GM18502 (cell line): ENCODE data around the gene BRSK2.

Experiments
- ATAC-seq: cut with Tn5 transposase; IDR thresholded peaks from one replicate; pipeline ENCODE4 v1.9.1; 2021; ENCODE audit warnings: mild to moderate bottlenecking; ENCODE audit not compliant: unreplicated experiment, poor library complexity

BRSK2 gene

DNA sequence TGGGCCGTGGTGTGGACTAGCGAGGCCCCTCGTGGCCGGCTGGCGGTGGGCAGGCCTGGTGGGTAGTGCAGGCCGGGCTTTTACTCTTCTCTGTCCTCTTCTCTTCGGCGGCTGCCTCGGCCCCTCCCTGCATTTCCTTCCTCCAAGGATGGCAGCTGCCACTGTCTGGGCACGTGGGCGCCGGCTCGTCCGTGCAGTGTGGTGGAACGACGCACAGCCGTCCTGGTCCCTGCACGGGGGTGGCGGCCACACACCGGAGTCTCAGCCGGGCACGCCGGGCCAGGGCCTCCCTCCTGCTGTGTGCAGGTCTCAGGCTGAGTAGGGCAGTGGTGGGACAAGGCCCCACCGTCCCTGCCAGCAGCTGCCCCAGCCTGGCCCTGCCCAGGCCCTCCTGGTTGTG is 59.1 kb downstream of the BRSK2 start:
- no peak for ATAC-seq

DNA sequence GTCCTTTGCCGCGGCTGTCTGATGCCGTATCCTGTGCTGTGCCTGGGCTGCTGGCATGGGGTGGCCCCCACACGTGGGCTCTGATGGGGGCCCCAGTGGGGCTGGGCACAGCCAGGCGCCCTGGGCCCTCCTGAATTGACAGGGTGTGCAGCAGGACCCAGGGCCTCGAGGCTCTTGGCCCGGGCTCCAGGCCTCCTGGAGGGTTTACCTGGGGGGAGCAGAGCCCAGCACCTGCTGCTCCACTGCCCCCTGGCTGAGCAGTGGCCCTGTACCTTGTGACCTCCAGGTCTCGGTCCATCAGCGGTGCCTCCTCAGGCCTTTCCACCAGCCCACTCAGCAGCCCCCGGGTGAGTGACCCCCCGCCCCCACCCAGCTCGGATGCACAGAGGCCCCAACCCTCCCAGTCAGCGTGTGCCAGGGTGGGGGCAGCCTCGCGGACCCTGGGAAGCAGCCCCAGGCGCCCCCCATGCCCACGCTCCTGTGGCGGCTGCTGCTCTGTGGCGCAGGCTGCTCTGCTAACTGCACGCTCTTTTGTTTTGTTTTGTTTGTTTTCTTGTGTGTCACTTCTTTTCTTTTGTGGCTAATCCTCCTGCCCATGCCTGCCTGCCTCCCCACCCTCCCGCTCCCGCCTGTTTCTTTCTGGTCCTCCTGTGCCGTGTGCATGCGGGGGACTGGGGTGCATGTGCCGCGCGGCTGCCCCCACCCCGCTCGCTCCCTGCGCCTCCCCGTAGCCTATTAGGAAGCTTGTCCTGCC is 59.9 kb downstream of the BRSK2 start:
- ATAC-seq: no peak

DNA sequence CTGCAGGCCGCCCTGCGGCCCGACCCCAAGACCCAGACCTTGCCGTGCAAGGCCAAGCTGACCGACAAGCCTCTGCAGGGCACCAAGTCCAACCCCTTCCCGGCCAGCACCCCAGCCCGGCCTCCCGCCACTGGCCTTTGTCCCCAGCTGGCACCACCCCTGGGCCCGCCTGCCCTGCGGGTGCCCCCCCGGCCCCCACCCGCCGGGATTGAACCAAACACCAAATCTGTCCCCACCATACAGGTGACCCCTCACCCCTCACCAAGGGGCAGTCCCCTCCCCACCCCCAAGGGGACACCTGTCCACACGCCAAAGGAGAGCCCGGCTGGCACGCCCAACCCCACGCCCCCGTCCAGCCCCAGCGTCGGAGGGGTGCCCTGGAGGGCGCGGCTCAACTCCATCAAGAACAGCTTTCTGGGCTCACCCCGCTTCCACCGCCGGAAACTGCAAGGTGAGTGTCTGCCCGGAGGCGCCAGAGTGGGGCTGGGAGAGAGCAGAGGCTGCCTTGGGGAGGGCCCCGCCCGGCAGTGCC is 60.7 kb downstream of the BRSK2 start:
- no peak for ATAC-seq

DNA sequence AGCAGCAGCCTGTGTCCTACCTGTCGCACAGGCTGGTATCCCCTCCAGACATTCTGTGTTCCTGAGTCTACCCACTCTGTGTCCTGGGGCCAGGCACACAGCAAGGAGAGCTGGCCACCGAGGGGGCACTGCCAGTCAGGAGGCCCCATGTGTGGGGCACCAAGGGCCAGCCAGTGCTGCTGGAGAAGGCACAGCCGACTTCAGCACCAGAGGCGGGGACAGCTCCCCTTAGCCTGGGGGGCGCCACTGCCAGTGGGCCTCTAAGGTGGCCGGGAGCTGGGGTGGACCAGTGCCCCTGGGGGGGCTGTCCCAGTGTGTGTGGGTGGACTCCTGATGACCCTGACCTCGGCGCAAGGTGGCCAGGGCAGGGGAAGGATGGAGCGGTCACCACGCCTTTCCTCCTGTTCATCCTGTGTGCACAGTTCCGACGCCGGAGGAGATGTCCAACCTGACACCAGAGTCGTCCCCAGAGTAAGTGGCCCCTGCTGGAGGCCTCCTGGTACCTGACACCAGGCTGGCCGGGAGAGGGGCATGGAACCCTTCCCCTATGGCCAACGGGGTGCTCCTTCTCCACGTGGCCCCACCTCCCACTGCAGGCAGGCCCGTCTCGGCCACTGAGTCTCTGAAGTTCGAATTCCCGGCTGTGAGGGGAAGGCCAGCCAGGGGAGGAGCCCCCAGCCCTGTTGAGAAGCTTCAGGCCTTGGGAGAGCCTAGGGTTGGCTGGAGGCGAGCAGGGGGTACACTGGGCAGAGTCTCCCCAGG is 61.4 kb downstream of the BRSK2 start:
- no peak for ATAC-seq

DNA sequence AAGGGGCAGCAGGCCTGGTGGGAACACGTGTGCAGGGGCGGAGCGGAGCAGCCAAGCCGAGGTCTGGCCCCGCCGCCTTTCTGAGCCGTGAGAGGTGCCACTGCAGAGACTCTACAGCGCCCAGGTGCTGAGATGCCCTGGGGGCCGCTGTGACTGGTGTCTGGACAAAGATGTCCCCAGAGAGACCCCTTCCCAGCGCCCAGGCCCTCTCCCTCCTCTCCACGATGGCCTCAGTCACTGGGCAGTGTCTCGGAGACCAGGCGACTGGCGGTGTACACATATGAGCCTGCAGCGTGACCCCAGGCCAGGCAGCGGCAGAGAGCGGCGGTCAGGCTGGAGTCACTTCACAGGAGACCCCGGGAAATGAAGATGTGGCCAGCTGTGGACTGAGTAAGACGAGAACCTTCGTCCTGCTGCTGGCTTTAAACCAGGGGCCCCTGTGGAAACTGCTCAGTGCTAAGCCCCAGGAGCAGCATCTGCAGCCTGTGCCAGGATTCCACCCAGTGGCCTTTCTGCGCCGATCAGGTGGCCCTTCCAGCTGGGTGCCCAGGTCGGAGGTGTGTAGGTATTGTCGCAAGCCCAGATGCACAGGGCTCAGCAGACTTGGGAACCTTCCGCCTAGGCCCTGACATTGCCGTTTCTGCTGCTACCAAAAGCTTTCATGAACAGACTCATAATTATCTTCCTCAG is 62.2 kb downstream of the BRSK2 start:
- no peak for ATAC-seq

DNA sequence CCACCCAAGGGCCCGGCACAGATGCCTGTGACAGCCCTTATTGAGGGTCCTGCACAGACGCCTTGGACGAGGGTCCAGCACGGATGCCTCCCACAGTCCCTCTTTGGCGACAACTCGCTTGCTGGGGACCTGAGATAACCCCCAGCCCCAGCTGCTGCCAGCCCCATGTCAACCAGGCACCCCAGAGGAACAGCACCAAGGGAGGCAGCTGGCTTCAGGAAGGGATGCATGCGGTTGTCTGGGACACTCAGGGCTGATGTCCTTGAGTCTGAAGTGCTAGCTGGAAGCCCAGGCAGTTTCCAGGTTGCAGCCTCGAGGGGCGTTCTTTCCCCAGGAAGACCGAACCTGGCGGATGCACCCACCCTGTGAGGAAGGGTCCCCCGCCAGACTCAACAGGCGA is 63.0 kb downstream of the BRSK2 start:
- no peak for ATAC-seq

DNA sequence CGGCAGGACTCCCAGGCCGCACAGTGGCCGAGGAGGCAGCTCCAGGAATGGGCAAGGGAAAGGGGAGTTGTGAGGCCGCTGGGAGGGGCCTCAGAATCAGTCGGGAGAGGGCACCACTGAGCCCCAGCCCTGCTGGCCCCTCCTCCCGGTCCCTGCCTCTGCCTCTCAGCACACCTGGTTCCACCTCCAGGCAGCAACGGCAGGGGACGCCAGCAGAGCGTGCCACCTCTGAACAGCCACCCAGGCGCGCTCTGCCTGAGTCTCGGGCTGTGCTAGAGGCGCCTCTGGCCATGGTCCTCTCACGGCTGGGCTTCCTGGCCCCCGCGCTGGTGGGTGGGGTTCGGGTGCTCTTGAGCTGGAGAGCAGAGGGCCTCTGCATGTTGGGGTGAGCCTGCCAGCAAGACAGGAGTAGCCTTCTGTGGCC is 63.9 kb downstream of the BRSK2 start:
- no peak for ATAC-seq

DNA sequence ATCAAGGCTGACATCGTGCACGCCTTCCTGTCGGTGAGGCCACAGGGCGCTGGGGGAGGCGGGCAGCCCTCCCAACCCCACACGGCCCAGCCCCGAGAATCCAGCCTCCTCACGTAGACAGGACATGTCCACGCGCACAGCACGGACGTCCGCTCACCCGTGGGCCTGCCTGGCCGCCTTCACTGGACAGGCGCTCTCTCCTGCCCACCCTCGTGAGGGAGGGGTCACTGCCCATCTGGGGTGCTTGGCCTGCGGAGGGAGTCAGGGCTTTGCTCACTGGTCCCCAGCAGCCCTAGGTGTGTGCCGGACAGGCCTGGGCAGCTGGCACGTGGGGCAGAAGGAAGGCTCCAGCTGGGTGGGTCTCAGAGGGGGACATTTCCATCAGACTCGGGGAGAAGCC is 64.8 kb downstream of the BRSK2 start:
- no peak for ATAC-seq

DNA sequence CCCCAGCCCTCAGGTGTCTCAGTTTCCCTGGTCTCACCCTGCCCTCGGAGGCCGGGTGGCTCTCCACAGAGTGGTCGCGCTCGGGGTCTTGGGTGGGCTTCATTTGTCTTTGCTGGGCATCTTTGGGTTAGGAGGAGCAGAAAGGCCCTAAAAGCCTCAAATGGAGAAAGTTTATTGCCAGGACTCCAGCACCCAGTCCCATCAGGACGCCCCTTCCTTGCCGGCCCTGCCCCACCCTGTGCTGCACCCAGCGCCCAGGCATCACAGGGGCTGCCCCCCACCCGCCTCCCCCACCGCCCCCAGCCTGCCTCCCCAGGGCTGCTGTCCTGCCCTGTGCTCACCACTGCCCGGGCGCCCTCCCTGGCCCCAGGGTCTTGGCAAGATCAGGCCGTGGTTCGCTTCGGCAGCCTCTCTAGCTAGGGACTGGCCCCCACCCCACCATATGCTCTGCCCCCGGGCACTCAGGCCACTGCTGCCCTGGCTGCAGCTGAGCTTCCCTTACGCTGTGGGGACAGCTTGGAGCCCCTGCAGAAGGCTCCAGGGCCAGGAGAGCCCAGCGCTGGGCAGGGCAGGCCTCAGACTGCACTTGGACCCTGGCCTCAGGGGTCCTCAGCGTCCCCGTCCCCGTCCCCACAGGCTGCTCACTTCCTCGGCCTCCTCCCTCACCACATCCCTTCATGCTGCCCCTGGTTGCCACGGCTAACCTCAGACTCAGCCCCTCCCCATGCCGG is 65.5 kb downstream of the BRSK2 start:
- ATAC-seq: no peak

DNA sequence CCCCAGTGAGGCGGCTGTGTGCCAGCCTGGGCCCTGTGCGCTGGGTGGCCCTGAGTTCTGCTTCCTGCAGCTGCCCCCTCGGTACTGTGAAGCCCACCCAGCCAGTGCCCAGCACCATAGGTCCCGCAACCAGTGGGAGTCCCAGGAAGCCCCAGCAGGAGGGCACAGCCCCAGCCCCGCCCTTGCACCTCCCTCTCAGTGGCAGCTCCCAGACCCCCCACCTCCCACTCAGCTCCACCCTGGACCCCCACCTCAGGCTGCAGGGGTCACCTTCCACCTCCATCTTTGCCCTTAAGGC is 66.0 kb downstream of the BRSK2 start:
- ATAC-seq: no peak

DNA sequence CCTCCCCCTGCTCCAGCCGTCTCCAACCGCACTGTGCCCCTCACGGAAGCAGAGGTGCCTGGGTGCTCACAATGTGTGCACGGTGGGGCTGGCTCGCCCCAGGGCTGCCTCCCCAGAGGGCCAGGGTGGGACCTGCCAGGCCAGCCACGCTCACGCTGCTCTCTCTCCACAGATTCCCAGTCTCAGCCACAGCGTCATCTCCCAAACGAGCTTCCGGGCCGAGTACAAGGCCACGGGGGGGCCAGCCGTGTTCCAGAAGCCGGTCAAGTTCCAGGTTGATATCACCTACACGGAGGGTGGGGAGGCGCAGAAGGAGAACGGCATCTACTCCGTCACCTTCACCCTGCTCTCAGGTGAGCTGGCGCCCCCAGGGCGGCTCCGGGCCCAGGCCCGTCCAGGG is 66.4 kb downstream of the BRSK2 start:
- no peak for ATAC-seq

DNA sequence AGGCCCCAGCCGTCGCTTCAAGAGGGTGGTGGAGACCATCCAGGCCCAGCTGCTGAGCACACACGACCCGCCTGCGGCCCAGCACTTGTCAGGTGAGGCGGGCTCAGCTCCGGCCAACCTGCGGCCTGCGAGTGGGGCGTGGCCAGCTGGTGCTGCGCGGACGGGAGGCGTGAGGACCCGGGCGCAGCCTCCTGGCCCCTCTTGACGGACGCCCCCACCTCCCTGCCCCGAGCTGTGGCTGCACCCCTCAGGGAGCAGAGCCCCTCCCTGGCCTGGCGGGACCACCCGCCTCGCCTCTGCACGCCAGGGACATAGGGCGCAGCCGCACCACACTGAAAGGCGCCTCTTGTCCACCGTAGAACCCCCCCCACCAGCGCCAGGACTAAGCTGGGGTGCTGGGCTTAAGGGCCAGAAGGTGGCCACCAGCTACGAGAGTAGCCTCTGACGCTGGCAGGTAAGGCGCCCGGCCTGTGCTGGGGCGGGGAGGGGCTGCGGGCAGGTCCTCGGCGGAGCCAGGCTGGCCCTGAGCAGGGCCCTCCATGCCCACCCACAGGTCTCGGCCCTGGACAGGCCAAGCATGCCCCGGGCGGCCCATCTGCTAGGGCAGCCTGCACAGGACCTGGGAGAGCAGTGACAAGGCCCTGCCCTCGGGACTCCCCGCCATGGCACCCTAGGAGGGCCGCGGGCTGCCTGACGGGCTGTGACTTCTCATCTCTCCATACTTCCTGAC is 67.0 kb downstream of the BRSK2 start:
- ATAC-seq: no peak

DNA sequence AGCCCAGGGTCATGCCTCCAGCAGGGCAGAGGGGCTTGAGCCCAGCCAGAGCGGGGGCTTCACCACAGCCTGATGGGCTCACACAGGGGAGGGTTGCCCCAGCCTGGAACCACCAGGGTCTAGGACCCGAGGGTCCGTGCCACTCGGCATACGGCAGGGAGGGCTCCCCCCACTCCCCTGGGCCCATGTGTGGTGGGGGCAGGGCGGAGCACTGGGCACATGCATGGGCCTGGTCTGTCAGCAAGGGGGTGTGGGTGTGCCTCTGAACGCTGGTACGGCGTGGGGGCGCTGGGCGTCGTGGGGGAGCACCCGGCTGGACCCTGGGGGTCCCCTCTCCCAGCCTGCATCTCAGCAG is 67.6 kb downstream of the BRSK2 start:
- ATAC-seq: no peak

DNA sequence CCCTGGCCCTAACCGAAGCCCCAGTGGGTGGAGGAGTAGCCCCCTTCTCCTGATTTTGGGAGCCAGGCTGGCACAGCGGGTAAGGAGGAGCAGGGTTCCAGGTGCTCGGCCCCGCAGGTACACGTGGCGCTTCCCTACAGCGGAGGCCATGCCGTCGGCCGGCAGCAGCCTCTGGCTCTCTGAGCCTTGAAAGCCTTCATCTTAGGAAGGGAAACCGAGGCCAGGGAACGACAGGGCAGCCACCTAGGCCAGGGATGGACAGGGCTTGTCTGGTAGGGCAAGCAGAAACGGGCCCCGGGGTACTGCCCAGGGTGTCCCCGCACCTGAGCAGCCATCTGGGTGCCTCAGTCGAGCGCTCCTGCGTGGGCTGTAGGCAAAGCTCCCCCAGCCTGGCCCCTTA is 68.1 kb downstream of the BRSK2 start:
- ATAC-seq: no peak

DNA sequence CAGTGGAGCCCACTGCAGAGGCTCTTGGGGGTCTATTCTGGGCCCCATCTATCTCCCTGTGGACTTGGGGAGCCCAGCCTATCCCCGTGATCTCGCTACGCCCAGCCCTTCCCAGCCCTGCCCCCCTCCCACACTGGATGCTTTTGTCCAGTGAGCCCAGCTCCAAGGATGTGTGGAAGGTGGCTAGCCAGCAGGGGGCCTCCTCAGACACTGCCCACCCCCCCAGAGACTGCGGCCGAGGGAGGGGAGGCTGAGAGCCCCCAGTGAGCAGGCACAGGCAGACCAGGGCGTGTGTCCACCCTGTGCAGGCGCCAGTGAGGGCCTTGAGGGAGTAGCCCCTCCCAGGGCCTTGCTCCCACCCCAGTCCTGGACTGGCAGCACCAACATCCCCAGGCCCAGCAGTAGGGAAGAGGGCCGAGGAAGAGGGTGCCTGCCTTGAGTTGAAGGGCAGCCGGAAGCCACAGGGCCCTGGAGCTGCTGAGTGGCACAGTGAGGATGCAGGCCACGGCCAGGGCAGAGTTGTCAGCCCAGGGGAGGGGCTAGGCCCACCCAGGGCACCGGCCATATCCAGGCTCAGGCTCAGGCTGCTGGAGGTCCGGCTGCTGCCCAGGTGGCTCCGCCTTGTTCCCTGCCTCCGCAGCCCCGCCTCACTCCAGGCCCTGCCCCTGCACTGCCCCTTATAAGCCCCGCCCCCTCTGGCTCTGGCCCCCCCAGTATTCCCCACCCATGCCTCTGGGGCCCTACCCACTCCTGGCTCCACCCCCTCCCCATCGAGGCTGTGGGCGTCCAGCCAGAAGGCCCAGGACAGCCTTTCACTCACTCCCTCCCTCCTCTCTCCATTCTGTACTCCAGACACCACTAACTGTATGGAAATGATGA is 68.8 kb downstream of the BRSK2 start:
- ATAC-seq: no peak

DNA sequence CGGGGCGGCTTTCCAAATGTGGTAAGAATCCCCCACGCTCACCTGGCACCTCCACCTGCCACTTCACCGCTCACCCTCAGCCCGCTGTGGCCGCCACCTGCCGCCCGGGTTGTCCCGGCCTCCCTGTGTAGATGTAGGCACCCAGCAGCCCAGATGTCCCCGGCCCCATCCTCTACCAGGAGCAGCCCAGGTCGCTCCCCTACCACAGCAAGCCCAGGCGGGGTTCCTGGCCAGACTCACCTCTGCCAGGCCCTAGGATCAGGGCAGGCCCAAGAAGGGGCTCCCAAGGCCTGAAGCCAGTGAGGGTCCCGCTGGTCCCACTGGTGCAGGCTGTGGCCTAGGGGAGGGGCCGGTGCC is 69.5 kb downstream of the BRSK2 start:
- ATAC-seq: no peak

DNA sequence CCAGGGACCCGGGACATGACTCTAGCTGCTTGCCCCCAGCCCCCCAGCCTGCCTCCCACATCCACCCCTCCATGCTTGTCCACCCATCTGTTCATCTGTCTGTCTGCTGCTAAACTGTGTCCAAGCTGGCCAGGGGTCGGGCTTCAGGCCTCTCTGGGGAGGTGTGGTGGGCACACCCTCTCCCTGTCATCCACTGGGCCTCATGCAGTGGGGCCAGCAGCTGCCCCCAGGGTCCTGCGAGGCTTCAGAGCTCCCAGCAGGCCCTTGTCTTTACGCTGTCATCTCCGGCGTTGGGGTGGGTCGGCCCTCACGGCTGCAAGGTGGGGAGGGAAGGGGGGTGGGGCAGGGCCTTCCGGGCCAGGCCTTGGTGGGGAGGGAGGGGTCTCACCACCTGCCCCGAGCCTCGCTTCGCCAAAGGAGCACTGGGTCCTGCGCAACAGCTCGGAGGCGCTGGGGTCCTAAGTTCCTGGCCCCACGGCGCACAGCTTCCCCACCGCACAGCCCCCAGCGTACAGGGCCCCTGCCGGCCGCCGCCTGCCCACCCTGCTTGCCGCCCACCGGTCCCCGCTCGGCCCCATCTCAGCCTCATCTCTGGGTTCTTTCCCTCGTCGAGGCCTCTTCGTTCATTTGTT is 70.1 kb downstream of the BRSK2 start:
- no peak for ATAC-seq

DNA sequence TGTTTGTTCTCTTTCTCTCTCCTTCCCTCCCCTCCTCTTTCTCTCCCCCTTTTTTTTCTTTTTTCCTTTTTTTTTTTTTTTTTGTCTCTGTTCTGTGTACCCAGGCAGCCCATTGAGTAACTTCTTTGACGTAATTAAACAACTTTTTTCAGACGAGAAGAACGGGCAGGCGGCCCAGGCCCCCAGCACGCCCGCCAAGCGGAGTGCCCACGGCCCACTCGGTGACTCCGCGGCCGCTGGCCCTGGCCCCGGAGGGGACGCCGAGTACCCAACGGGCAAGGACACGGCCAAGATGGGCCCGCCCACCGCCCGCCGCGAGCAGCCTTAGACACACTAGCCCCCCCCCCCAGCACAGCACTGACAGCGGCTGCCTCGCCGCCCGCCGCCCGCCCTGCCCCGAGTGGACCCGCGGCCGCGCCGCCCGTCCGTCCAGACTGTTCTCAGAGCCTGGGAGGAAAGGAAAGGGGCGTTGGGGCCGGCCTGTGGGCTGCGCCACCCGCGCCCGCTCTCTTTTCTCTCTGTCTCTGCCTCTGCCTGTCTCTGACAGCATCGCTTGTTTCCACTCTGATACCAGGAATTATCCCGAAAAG is 70.8 kb downstream of the BRSK2 start:
- no peak for ATAC-seq
